Non-pigmented ciliary epithelial cell (primary cell): ENCODE data around the gene MS4A5.
"Not testable (repeated sequence)": the region's sequence is repeated elsewhere in the genome, so short reads cannot be mapped to it uniquely, and the experiment has no call there.

Source experiments
- DNase-seq: peaks from one replicate; pipeline ENCODE4 v3.0.0-alpha.2; 2010; ENCODE audit warnings: low read depth

MS4A5 gene

GRCh38 chr11:60429272-60429671, at the start of gene MS4A5:
MS4A5 (plus strand) TSS chr11:60429572; CDS start chr11:60429675, 103 bp downstream.
- no peak for DNase-seq

GRCh38 chr11:60389279-60389910, 40.0 kb upstream of the MS4A5 start:
- DNase-seq: no peak

GRCh38 chr11:60390419-60390818, 39.0 kb upstream of the MS4A5 start:
- DNase-seq: no peak

- DNase-seq: no peak
Observed at GRCh38 chr11:60392361-60392760, 37.0 kb upstream of the MS4A5 start.

- no peak for DNase-seq
Observed at GRCh38 chr11:60393016-60393415, 36.4 kb upstream of the MS4A5 start.

- DNase-seq: no peak
Observed at GRCh38 chr11:60394666-60395380, 34.5 kb upstream of the MS4A5 start.

- no peak for DNase-seq
Observed at GRCh38 chr11:60396382-60396781, 33.0 kb upstream of the MS4A5 start, which contains the start of gene MS4A14. MS4A14 (plus strand) TSS chr11:60396459; CDS start chr11:60396579, 120 bp downstream.

- no peak for DNase-seq
Observed at GRCh38 chr11:60396799-60397198, 32.6 kb upstream of the MS4A5 start.

GRCh38 chr11:60420015-60420414, 9.4 kb upstream of the MS4A5 start:
- DNase-seq: no peak

GRCh38 chr11:60422609-60423008, 6.8 kb upstream of the MS4A5 start:
- DNase-seq: no peak

GRCh38 chr11:60428517-60428916, 855 bp upstream of the MS4A5 start:
- DNase-seq: no peak

- no peak for DNase-seq
Observed at GRCh38 chr11:60431251-60431650, 1.9 kb downstream of the MS4A5 start.

GRCh38 chr11:60433401-60433800, 4.0 kb downstream of the MS4A5 start:
- DNase-seq: no peak

- no peak for DNase-seq
Observed at GRCh38 chr11:60447070-60447469, 17.7 kb downstream of the MS4A5 start.

GRCh38 chr11:60447846-60448245, 18.5 kb downstream of the MS4A5 start:
- DNase-seq: no peak

- not testable (repeated sequence) for DNase-seq
Observed at GRCh38 chr11:60451185-60451584, 21.8 kb downstream of the MS4A5 start.

GRCh38 chr11:60454212-60454611, 24.8 kb downstream of the MS4A5 start:
- DNase-seq: no peak

- DNase-seq: no peak
Observed at GRCh38 chr11:60455531-60456042, 26.2 kb downstream of the MS4A5 start, which contains the start of gene MS4A1. MS4A1 (plus strand) TSS chr11:60455847; CDS start chr11:60462375, 6,528 bp downstream.

- DNase-seq: no peak
Observed at GRCh38 chr11:60457576-60457975, 28.2 kb downstream of the MS4A5 start.

GRCh38 chr11:60459345-60459744, 30.0 kb downstream of the MS4A5 start:
- no peak for DNase-seq

- DNase-seq: no peak
Observed at GRCh38 chr11:60468829-60469228, 39.5 kb downstream of the MS4A5 start.

- no peak for DNase-seq
Observed at GRCh38 chr11:60469723-60470122, 40.4 kb downstream of the MS4A5 start.

- DNase-seq: no peak
Observed at GRCh38 chr11:60477035-60477445, 47.7 kb downstream of the MS4A5 start.
